DND-41 (cell line): ENCODE measurements around the gene SAPCD2.

Experiments used
- EZH2 ChIP-seq: IDR thresholded peaks from 3 replicates; pipeline ENCODE4 v1.6.1; 2012; ENCODE audit warnings: borderline replicate concordance, low read depth, mild to moderate bottlenecking, moderate library complexity, low read length, inconsistent platforms; ENCODE audit not compliant: severe bottlenecking
- TF ChIP-seq, protein P1 (sequence below): IDR thresholded peaks from 2 replicates; pipeline ENCODE4 v1.5.1; 2012; ENCODE audit warnings: borderline replicate concordance, low read length, moderate library complexity, mild to moderate bottlenecking; ENCODE audit not compliant: poor library complexity, severe bottlenecking; ENCODE audit errors: extremely low read depth

- TF ChIP-seq EZH2 = no peak
- TF ChIP-seq, protein P1, sequence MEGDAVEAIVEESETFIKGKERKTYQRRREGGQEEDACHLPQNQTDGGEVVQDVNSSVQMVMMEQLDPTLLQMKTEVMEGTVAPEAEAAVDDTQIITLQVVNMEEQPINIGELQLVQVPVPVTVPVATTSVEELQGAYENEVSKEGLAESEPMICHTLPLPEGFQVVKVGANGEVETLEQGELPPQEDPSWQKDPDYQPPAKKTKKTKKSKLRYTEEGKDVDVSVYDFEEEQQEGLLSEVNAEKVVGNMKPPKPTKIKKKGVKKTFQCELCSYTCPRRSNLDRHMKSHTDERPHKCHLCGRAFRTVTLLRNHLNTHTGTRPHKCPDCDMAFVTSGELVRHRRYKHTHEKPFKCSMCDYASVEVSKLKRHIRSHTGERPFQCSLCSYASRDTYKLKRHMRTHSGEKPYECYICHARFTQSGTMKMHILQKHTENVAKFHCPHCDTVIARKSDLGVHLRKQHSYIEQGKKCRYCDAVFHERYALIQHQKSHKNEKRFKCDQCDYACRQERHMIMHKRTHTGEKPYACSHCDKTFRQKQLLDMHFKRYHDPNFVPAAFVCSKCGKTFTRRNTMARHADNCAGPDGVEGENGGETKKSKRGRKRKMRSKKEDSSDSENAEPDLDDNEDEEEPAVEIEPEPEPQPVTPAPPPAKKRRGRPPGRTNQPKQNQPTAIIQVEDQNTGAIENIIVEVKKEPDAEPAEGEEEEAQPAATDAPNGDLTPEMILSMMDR = no peak
These were observed 925 bp upstream of the SAPCD2 start for GRCh38 chr9:137071282-137071681.
